Ovary (tissue), 3 donors: Measurements from ENCODE around the gene PIM1.

Source experiments
- EP300 ChIP-seq: sonication (generic); formaldehyde crosslinking; IDR thresholded peaks from one replicate; pipeline ENCODE4 v1.6.1; 2017; ENCODE audit warnings: antibody characterized with exemption
- POLR2A ChIP-seq: fragments of 450-650 bp; IDR thresholded peaks from one replicate; pipeline ENCODE4 v1.6.1; 2017; ENCODE audit warnings: antibody characterized with exemption, mild to moderate bottlenecking, moderate library complexity
- TF ChIP-seq, protein P1 (sequence below), 3 donors: fragments of 450-650 bp in 2 of 3; fragments of 200-600 bp in 1 of 3; IDR thresholded peaks; one replicate each; pipeline versions ENCODE4 v1.5.1 to v1.8.0; 2016 to 2022; ENCODE audit warnings: antibody characterized with exemption in 3 of 3, mild to moderate bottlenecking in 1 of 3
- donor health status: DM: no; HTN: no; CAD: no.

DNA sequence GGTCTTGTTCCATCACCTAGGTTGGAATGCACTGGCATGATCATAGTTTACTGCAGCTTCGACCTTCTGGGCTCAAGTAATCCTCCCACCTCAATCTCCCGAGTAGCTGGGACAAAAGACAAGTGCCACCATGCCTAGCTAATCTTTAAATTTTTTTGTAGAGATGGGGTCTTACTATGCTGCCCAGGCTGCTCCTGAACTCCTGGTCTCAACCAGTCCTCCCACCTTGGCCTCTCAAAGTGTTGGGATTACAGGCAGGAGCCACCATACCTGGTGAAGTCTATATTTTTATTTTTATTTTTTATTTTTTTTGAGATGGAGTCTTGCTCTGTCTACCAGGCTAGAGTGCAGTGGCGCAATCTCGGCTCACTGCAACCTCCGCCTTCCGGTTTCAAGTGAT, 11.4 kb upstream of the PIM1 start:
- TF ChIP-seq POLR2A = no peak
- TF ChIP-seq, protein P1, sequence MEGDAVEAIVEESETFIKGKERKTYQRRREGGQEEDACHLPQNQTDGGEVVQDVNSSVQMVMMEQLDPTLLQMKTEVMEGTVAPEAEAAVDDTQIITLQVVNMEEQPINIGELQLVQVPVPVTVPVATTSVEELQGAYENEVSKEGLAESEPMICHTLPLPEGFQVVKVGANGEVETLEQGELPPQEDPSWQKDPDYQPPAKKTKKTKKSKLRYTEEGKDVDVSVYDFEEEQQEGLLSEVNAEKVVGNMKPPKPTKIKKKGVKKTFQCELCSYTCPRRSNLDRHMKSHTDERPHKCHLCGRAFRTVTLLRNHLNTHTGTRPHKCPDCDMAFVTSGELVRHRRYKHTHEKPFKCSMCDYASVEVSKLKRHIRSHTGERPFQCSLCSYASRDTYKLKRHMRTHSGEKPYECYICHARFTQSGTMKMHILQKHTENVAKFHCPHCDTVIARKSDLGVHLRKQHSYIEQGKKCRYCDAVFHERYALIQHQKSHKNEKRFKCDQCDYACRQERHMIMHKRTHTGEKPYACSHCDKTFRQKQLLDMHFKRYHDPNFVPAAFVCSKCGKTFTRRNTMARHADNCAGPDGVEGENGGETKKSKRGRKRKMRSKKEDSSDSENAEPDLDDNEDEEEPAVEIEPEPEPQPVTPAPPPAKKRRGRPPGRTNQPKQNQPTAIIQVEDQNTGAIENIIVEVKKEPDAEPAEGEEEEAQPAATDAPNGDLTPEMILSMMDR (IDR thresholded peaks at IDR 0.05) = no peak
- no peak for TF ChIP-seq EP300
